Stimulated activated CD4-positive, alpha-beta T cell treated with anti-CD3 and anti-CD28 coated beads, Interleukin-4, amount 100 ng/mL, for 24 hours (primary cell): ENCODE measurements around the gene GALNT3.

Source experiments
- DNase-seq: peaks from one replicate; pipeline ENCODE4 v3.0.0-alpha.2; 2020

The GALNT3 gene

GRCh38 chr2:165720511-165720910 lies 73.5 kb downstream of the GALNT3 start:
- DNase-seq: no peak

DNA sequence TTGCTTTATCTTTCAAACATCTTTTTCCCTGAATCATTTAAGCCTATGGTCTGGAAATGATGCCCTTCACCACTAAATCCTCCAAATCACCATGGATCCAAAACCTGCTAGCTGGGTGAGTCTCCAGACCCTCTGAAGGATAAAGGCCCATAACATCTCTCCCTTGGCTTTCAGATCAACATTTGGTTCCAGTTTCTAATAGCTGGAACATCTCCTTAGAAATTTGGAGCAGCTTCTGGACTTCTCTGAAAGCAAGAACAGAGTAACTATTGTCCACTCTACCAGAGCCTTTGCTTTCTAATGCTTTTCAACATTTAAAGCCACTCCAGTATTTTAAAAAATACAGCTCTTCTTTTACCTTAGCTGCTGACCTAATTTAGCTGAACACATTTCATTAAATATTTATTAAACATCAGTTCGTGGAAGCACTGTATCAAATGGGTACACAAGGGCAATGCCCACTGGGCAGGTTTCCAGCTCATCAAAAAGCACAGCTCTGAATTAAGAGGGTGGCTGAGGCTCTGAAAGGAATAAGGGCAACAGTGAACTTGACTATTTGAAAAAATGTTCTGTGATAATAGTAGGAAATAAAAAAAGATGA lies 75.3 kb downstream of the GALNT3 start:
- DNase-seq: no peak

DNA sequence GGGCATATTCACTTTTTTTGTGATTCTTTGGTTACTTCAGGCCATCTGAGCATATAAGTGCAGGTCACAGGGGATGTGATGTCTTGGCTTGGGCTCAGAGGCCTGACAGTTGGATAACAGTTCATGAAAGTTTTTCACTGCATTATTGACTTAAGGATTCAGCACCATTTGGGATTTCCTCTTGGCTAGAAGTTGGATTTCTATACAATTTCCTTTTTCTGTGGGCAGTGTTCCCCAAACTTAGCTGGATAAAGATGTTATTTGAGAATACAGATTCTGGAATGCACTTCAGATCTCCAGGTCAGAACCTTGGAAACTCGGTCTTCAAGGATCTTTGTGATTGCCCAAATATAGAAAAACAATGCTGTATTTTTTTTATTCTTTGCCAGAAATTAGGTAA lies 78.0 kb downstream of the GALNT3 start:
- DNase-seq: no peak

- no peak for DNase-seq
Observed at GRCh38 chr2:165706960-165707487, 87.0 kb downstream of the GALNT3 start.

DNA sequence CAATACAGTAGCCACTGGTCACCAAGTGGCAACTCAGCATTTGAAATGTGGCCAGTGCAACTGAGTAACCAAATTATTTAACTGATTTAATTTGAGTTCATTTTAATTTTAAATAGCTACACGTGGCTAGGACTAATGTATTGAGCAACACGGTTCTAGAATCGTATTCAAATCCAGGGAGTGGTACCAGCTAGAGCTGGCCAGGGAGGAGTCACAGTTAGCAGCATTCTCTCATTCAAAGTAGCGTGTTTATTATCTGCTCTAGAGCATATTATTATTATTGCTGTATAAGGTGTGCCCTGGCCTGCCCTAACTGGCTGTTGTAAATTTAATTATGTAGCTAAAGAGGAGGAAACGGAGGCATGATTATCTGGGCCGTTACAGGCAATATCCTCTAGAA lies 92.9 kb downstream of the GALNT3 start:
- no peak for DNase-seq

GRCh38 chr2:165700531-165700930 lies 93.5 kb downstream of the GALNT3 start:
- no peak for DNase-seq

DNA sequence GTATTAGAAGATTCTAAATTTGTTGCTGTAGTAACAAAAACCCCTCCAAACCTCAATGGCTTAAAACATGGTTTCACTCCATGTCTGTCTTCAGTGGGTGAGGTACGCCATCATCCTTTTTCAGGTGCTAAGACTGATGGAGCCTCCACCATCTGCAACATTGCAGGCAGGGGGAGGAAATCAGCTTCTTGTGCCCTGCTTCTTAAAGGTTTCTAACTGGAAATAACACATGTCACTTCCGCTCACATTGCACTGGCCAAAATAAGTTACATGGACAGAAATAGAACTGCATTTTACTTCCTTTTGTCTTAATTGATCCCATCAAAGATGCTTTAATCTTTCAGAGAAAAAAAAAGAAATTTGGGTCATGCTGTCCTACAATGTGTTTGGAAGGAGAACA lies 94.1 kb downstream of the GALNT3 start:
- no peak for DNase-seq

- DNase-seq: no peak
Observed at GRCh38 chr2:165698444-165698884, 95.6 kb downstream of the GALNT3 start.

DNA sequence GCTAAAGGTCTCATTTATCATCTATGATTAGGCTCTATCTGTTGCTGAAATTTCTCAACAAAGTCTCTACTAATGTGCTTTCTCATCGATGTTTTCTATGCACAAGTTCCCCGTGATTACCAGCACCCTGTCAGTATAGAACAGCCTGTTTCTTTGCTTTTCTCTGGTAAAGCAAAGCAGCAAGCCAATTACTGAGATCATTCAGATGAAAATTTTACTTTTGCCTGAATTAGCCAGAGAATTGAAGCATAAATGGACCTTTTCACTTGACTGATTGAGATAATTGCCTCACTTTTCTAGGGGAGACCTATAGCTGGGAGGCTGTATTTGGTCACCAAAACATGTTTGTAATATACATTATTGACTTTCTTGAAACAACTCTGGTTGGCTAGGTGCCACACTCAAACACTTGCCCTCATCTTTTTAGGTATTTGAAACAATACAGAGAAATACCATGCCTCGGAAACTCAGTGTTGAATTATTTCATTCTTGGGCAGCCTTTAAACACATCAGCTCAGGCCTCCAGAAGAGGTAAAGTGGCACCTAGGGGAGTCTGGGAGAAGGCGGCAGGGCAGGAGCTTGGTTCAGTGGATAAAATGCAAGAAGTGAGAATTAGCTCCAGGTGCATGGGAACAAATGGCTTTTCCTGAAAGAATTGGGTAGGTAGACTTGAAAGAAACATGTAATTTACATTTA lies 96.2 kb downstream of the GALNT3 start:
- DNase-seq: no peak
